GF-D8 (cell line): ENCODE measurements around the gene SLC6A9.
A peak's percentile ranks its signal among the peaks of the same experiment; 100 is the strongest.

ENCODE experiments used
- DNase-seq: peaks from one replicate; lab custom pipeline; 2025; lab: John Stamatoyannopoulos, UW

SLC6A9 gene

DNA sequence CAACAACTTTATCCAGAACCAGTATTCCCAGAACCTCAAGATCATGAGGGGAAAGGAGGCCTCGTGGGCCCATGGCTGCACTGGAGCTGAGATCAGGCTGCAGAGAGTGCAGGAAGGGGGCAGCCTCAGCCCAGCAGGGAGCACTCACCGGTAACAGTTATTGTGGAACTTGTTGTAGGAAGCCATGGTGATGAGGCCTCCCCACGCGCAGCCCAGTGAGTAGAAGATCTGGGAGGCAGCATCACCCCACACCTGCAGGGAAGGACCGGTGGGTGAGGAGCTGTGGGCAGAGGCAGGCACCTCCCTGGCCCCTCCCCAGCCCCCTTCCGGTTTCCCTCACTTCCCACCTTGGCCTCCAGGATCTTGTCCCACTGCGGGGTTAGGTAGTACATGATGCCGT, 29.1 kb downstream of the SLC6A9 start:
- no peak for DNase-seq

DNA sequence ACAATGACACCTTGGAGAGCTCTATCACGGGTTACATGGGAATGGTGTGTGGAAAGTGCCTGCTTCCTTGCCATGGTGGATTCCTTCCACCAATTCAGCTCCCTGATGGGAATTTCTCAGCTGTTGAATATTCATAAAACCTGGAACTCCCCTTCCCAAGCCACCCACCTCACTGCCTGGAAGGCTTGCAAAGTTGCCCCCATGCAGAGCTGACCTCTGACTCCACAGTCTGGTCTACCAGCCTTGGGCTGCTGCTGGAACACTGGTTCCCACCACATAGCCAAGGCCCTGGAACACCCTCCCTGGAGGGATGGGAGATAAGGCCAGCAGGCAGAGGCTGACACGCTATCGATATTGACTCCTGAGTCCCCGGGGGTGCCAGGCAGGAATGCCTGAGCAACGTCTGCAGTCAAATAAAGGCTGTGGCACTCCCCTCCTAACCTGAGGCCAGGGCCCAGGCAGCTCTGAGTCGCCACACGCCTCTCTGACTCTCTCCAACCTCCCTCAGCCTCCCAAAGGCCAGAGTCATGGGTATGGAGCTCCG, 31.1 kb downstream of the SLC6A9 start:
- DNase-seq = no peak

DNA sequence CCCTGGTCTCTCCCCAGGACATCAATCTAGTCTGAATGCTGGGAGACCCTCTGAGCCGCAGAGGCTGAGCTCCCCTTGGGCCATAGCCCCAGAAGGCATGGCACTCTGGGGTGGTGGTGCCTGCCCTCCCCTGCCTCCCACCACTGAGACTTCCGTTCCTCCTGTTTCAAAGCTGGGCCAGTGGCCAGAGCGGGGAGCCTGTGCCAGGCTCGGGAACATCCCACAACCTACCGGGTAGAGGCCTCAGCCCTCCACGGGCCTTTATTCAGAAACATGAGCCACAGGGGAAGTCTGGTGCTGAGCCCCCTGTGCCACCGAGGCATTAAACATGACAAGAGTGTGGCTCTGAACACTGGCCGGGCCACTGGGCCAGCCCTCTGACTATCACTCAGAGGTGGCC, 31.8 kb downstream of the SLC6A9 start:
- DNase-seq = no peak

DNA sequence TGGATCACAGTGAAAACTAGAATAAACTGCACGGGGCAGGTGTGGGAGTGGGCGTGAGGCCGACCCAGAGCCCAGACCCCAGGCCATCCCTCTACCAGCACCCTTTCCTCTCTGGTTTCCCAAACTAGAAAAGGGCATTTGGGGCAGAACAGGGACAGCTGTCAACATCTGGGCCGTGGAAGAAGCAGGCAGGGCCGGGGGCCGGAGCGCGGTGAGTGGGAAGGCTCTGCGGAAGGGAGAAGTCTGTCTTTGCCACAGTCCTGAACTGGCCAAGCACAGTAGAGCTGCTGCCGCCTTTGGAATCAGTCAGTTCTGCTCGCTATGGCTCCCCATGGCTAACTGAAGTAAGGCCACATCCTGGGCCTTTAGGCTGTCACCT, 33.3 kb downstream of the SLC6A9 start:
- no peak for DNase-seq

DNA sequence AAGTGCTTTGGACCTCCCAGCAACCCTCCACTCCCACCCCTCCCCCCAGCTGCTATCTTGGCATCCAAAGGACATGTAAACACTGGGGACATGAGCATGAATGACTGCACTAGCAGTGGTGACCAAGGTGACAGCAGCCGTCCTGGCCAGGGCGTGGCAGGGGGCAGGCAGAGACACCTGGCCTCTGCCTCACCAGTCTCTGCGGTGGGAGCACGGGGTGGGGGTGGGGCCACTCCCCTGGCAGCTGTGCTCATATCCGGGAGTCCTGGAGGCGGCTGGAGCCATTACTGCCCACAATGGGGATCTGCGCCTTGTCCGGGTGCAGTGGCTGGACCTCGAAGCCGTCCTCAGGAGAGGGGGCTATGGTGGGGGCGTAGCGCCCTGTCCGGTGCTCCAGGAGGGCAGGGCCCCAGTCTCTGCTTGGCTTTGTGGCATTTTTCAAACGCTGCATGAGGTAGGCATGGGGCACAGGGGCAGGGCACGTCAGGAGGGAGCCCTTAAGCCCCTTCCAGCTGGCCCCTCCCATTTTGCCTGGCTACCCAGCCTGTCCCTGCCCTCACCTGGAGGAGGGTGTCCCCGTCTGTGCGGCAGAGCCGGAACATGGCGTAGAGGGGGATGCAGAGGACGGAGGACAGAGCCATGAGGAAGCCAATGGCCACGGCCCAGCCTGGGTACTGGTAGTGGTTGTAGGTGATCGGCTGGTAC, 33.8 kb downstream of the SLC6A9 start:
- no peak for DNase-seq

DNA sequence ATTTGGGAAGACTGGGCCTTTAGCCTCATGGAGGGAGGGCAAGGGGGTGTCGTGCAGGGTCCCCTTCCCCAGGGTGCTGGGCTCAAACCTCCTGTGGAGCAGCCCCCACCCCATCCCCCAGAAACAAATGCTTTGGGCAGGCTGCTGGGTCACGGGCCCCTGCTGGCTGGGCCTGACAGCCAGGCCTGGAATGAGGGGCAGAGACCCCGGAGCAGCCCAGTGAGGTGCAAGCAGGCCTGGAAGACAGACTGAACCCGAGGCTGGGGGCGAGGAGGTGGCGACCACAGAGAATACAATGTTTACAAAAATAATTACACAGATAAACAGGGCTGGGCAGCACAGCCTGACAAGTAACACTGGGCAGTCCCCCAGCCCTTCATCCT, 34.5 kb downstream of the SLC6A9 start:
- no peak for DNase-seq

DNA sequence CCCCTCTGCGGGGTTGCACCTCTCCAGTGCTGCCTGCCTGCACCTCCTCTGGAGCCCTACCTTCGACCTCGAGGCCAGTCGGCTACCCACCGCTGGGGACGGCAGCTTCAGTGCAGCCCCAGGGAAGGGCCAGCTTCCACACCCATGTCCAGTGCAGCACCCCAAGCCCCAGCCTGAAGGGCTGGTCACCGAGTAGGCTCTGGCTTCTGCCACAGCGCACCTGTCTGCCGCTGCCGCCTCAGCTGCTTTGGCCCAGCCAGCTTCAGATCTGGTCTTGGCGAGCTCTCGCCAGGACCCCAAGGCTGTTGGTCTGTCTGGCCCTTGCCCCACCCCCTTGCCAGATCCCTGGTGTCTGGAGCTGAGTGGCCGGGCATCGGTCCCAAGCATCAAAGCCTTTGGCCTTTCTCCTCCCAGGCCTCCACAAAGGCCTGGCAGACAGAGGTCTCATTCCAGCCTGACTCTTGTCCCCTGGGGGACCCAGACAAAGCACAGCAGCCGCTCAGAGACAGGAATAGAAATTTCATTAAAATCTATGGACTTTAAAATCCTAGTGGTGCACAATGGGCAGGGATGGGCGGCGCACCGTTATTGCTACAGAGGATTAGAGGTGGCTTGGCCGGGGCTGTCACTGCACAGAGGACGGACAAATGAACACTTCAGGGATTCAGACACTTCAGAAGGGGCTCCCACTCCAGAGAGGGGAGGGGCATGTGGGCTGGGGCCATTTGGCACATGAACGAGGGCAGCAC, 35.1 kb downstream of the SLC6A9 start:
- no peak for DNase-seq

DNA sequence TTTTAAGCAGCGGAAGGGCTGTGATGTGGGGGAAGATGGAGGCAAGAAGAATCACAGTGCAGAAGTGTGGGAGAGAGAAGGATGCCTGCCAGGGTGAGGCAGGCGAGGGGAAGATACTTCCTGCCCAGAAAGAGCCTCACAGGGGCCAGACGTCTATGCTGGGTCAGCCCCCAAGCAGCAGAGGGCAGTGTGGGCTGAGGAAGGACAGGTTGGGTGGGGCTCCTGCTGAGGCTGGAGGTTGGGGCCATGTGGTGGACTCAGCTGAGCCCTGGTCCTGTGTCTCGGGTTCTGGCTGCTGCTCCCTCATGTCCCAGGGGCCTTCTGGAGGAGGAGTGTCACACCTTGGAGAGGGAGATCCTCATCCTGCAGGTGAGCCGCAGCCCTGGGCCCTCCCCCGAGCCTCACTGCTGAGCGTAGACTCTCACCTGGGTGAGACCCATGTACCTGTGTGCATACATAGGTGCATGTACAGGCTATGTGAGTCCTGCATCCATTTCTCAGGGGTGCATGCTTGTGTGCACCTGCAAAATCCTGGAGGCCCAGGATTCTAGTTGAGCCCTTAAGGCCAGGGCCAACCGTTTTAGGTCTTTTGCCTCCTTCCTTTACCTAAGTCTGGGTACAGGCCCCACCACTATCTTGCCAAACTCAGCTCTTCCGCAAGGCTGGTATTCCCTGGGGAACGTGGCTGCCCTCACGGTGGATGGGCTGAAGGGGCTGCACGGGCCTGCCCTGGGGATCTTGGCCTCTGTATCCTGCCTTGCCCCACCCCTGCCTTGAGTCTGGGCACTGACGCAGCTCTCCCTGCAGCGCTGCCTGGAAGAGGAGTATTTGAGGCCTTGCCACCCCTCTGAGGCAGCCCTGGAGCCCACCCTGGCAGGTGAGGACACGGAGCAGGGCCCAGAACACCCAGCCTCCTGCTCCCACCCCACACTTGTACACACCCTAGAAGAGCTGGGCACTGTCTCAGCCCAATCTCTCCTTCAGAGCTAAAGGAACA, 36.2 kb downstream of the SLC6A9 start:
- no peak for DNase-seq

DNA sequence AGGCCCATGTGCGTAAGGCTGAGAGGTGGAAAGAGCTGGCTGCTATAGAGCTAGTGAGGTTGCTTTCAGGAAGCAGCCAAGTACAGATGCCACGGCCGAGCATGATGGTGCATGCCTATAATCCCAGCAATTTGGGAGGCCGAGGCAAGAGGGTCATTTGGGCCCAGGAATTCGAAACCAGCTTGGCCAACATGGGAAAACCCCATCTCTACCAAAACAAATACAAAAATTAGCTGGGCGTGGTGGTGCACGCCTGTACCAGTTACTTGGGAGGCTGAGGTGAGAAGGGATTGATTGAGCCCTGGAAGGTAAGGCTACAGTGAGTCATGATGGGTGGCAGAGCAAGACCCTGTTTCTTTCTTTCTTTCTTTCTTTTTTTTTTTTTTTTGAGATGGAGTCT, 37.2 kb downstream of the SLC6A9 start:
- no peak for DNase-seq

DNA sequence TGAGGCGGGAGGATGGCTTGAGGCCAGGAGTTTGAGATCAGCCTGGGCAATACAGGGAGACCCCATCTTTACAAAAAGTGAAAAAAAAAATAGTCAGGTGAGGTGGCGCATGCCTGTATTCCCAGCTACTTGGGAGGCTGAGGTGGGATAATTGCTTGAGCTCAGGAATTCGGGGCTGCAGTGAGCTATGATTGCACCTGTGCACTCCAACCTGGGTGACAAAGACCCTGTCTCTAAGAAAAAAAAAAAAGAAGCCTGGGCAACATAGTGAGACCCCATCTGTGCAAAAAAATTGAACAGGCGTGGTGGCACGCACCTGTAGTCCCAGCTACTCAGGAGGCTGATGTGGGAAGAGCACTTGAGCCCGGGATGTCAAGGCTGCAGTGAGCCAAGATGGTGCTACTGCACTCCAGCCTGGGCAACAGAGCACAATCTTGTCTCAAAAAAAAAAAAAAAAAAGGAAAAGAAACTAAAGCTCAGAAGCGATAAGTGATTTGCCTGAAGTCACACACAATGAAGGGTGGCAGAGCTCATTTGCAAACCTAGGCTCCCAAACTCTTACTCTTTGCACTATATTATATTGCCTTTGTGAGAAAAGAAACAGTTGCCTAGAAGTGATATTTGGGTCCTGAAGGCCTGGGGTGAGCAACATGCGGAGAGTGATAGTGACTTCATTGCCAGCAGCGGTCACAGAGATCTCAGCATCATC, 37.9 kb downstream of the SLC6A9 start:
- DNase-seq = no peak

DNA sequence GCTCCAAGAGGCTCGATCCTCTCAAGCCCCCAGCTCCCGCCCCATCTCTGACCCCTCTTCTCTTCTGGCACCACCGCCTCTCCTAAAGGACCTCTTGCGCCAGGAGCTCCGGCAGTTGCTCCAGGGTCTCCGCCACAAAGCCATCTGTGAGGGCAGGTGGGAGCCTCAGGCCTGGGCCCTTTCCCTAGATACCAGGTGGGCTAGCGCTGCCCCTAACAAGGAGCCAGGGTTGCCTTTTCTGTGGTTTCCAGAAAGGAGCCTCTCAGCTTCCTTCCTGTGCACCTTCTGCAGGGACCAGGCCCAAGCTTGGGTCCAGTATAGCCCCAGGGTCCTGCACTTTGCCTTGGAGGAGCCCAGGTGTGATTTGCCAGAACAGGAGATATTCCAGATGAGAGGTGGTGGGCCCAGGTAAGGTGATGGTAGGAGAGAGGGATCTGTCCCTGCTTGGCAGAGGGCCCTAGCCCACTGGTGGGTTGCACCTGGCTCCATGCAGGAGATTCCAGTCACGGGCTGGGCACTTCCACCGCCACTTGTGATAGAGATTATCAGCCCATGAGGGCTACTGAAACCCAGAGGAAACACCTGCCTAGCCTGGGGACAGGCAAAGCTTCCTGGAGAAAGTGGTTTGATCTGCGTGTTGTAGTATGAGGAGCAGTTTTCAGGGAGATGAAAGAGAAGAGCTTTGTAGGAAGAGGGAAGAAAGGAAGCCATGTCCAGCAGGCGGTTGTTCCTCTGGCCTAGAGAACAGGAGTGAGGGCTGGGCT, 38.8 kb downstream of the SLC6A9 start:
- no peak for DNase-seq

DNA sequence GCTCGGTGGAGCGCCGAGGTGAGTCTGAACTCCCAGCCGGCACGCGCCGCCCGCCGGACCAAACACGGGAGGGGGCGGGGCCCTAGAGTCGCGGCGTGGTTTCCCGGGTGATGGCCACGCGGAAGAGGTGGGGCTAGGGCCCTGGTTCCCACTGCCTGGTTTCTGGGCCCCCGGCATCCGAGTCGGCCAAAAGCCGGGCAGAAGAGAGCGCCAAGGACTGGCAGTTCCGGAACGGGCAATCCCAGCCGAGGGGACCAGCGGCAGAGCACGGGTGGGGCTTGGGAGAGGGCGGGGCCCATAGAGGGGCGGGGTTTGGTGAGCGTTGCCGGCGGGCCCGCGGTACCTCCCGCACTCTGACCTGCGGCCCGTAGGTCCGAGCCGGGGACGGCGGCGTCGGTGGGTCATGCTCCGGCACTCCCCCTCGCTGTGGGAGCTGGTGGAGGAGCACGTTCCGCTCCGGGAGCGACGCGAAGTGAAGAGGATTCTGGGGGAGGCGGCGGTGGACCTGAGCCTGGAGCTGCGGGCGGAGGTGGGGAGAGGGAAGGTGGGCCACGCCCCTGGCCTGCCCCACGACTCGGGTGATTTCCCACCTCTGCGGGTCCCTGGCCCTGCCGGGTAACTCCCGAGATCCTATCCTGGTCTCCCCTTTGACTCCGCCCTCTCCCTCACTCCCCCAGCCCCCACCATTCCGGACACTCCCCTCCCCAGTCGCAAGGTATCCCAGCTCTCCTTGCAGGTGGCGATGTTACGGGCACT, 39.6 kb downstream of the SLC6A9 start, which contains the start of gene CCDC24:
Gene CCDC24 (plus strand): TSS at position 124 of the 756 bp plus-strand sequence. CDS start 280 bp downstream, at position 404.
- DNase-seq = peak; percentile 17

DNA sequence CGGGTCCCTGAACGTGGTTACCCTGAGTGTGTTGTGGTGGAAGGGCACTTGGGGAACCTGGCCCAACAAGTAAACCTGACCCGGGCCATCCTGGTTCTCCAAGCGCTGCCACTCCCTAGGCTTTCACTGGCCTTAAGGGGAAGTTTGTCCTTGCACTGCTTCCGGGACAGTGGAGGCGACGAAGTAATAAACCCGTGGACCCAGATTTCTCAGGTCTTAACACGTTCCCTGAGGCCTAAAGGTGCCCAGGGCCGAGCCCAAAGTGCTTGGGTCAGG, 40.1 kb downstream of the SLC6A9 start:
- no peak for DNase-seq

DNA sequence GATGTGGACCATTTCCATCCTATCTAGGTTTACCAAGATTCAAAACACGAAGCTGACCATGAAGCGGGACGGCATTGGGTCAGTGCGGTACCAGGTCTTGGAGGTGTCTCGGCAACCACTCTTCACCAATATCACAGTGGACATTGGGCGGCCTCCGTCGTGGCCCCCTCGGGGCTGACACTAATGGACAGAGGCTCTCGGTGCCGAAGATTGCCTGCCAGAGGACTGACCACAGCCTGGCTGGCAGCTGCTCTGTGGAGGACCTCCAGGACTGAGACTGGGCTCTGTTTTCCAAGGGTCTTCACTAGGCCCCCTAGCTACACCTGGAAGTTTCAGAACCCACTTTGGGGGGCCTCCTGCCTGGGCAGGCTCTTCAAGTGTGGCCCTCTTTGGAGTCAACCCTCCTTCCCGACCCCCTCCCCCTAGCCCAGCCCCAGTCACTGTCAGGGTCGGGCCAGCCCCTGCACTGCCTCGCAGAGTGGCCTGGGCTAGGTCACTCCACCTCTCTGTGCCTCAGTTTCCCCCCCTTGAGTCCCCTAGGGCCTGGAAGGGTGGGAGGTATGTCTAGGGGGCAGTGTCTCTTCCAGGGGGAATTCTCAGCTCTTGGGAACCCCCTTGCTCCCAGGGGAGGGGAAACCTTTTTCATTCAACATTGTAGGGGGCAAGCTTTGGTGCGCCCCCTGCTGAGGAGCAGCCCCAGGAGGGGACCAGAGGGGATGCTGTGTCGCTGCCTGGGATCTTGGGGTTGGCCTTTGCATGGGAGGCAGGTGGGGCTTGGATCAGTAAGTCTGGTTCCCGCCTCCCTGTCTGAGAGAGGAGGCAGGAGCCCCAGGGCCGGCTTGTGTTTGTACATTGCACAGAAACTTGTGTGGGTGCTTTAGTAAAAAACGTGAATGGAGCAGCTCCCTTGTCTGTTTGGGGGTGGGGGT, 40.7 kb downstream of the SLC6A9 start:
- no peak for DNase-seq

DNA sequence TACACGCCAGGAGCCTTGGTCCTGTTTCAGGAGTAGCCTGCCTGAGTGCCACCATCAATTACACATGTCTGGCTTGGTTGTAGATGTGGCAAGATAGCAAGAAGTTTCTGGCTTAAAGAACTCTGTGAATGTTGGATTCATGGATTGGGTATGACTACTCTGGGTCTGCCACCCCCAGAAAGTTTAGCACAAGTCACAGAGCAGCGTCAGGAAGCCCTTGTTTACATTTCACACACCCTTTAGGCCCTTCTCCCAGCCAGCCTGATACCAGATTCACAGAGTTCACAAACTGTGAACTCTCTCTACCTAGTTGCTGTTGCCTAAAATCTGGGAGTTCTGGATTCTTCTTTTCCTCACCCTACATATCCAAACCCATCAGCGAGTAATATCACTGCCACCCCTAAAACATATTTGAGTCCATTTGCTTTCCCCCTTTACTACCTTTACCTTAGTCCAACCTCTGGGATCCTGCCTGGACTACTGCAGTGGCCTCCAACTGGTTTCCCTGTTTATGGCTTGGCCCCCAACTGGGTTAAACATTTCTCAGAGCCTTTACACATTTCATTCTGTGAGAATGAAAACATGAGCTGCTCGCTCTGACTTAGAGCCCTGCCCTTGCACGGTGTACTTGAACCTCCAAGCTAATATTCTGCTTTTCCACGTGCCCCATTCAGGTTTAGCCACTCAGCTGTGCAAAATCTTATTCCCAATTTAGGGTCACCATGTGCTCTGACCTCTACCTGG, 43.9 kb downstream of the SLC6A9 start:
- no peak for DNase-seq

DNA sequence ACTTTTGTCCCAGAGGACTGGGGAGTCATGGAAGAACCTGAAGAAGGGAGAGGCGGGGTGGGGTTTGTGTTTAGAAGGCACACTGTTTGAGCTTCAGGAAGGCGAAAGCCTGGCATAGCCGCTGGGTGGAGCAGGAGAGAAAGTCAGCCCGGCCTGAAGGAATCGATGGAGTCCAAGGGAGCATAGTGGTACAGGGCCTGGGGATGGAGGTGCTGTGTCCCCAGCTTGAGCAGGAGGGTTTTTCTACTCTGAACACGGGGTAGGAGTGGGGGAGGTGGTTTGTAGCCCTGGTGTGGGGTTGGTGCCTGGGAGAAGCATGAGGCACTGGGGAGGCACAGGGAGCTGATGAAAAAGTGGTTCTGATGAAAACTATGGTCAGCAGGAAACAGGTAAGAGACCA, 44.5 kb downstream of the SLC6A9 start:
- no peak for DNase-seq

DNA sequence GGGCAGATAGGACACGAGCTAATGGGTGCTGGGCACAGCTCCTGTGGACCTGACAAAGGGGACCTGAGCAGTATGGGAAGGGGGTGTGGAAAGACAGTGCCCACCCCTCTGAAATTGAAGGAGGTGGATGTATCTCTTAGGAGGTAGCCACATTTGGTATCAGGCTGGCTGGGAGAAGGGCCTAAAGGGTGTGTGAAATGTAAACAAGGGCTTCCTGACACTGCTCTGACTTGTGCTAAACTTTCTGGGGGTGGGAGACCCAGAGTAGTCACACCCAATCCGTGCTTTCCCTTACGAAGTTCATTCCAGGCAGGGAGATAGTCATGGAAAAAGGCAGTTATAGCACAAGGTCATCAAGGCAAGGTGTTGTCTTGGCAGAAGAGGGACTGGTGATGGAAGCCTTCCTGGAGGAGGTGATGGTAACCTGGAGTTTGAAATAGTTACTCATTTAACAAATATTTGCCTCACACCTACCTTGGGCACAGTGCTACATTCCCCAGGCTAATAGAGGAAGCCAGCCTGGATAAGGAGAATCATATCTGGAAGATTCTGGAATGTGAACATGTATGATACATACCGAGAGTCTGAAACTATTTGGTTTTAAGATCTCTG, 45.2 kb downstream of the SLC6A9 start:
- no peak for DNase-seq

DNA sequence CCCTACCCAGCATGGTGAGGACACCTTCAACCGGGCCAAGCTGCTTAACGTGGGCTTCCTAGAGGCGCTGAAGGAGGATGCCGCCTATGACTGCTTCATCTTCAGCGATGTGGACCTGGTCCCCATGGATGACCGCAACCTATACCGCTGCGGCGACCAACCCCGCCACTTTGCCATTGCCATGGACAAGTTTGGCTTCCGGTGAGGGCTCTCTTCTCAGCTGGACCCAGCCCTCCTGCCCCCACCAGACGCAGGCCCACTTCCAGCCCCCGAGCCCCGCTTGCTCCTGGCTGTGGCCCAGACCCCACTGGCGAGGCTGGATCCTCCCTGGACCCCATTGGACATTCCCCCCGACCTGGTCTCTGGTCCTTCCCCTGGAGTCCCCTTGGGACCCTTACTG, 46.4 kb downstream of the SLC6A9 start:
- no peak for DNase-seq
